ENCODE data around the gene ERBB4.

The ERBB4 gene

GRCh38 chr2:211429256-211429920 is 1109.2 kb downstream of the ERBB4 start:
- Histone ChIP-seq H3K9me3 (ENCODE audit: control insufficient read depth, low read length) (no peaks in the 10 kb centered on the region), H3K4me3 (ENCODE audit: insufficient read depth, low read depth, low read length) (no peak overlapping the region), H3K4me1 (ENCODE audit: control insufficient read depth, insufficient read depth, low read length) (no peaks in the 10 kb centered on the region), H3K27ac (ENCODE audit: insufficient read depth, low read depth, low read length, poor library complexity, severe bottlenecking) (no peak overlapping the region), H3K27me3 (ENCODE audit: control insufficient read depth, insufficient read depth, low read length, poor library complexity, severe bottlenecking) (no peaks in the 10 kb centered on the region), H3K36me3 (ENCODE audit: control insufficient read depth, insufficient read depth, low read length) (no peaks in the 10 kb centered on the region)
- WGBS, 2 experiments, result 92 to 95% methylated on average over 3 of the region's 3 CpGs

GRCh38 chr2:211426240-211426639 is 1112.4 kb downstream of the ERBB4 start:
- Histone ChIP-seq H3K27me3 (ENCODE audit: control insufficient read depth, insufficient read depth, low read length, poor library complexity, severe bottlenecking) (no peaks in the 10 kb centered on the region), H3K27ac (ENCODE audit: insufficient read depth, low read depth, low read length, poor library complexity, severe bottlenecking) (no peak overlapping the region), H3K4me3 (ENCODE audit: insufficient read depth, low read depth, low read length) (no peak overlapping the region), H3K36me3 (ENCODE audit: control insufficient read depth, insufficient read depth, low read length) (no peaks in the 10 kb centered on the region), H3K4me1 (ENCODE audit: control insufficient read depth, insufficient read depth, low read length) (no peaks in the 10 kb centered on the region), H3K9me3 (ENCODE audit: control insufficient read depth, low read length) (no peaks in the 10 kb centered on the region)
- 100% methylated on average over 2 of the region's 2 CpGs; no CpG with 5 or more reads in 1 of the 2 experiments for WGBS, 2 experiments

GRCh38 chr2:211423018-211423417 is 1115.6 kb downstream of the ERBB4 start:
- H3K4me1 ChIP-seq (ENCODE audit: control insufficient read depth, insufficient read depth, low read length), result no peaks in the 10 kb centered on the region
- WGBS, 2 experiments, result 94 to 100% methylated on average over 2 of the region's 2 CpGs
- H3K27me3 ChIP-seq (ENCODE audit: control insufficient read depth, insufficient read depth, low read length, poor library complexity, severe bottlenecking), result no peaks in the 10 kb centered on the region
- H3K4me3 ChIP-seq (ENCODE audit: insufficient read depth, low read depth, low read length), result no peak overlapping the region
- no peaks in the 10 kb centered on the region for H3K9me3 ChIP-seq (ENCODE audit: control insufficient read depth, low read length)
- no peak overlapping the region for H3K27ac ChIP-seq (ENCODE audit: insufficient read depth, low read depth, low read length, poor library complexity, severe bottlenecking)
- no peaks in the 10 kb centered on the region for H3K36me3 ChIP-seq (ENCODE audit: control insufficient read depth, insufficient read depth, low read length)

- H3K9me3 ChIP-seq (ENCODE audit: control insufficient read depth, low read length), result no peaks in the 10 kb centered on the region
- no peak overlapping the region for H3K27ac ChIP-seq (ENCODE audit: insufficient read depth, low read depth, low read length, poor library complexity, severe bottlenecking)
- H3K27me3 ChIP-seq (ENCODE audit: control insufficient read depth, insufficient read depth, low read length, poor library complexity, severe bottlenecking), result no peaks in the 10 kb centered on the region
- H3K36me3 ChIP-seq (ENCODE audit: control insufficient read depth, insufficient read depth, low read length), result no peaks in the 10 kb centered on the region
- no peak overlapping the region for H3K4me3 ChIP-seq (ENCODE audit: insufficient read depth, low read depth, low read length)
- H3K4me1 ChIP-seq (ENCODE audit: control insufficient read depth, insufficient read depth, low read length), result no peaks in the 10 kb centered on the region
These were observed 1121.1 kb downstream of the ERBB4 start for GRCh38 chr2:211417544-211417943.

- WGBS, 2 experiments, result 96% methylated on average over 2 of the region's 2 CpGs; no CpG with 5 or more reads in 1 of the 2 experiments
- no peaks in the 10 kb centered on the region for H3K9me3 ChIP-seq (ENCODE audit: control insufficient read depth, low read length)
- H3K27me3 ChIP-seq (ENCODE audit: control insufficient read depth, insufficient read depth, low read length, poor library complexity, severe bottlenecking), result no peaks in the 10 kb centered on the region
- no peaks in the 10 kb centered on the region for H3K4me1 ChIP-seq (ENCODE audit: control insufficient read depth, insufficient read depth, low read length)
- H3K27ac ChIP-seq (ENCODE audit: insufficient read depth, low read depth, low read length, poor library complexity, severe bottlenecking), result no peak overlapping the region
- H3K4me3 ChIP-seq (ENCODE audit: insufficient read depth, low read depth, low read length), result no peak overlapping the region
- no peaks in the 10 kb centered on the region for H3K36me3 ChIP-seq (ENCODE audit: control insufficient read depth, insufficient read depth, low read length)
These were observed 1122.2 kb downstream of the ERBB4 start for GRCh38 chr2:211416373-211416772.

- Histone ChIP-seq H3K4me1 (ENCODE audit: control insufficient read depth, insufficient read depth, low read length) (peaks cover under 1% of the 10 kb centered on the region), H3K4me3 (ENCODE audit: insufficient read depth, low read depth, low read length) (no peak overlapping the region), H3K27ac (ENCODE audit: insufficient read depth, low read depth, low read length, poor library complexity, severe bottlenecking) (no peak overlapping the region), H3K27me3 (ENCODE audit: control insufficient read depth, insufficient read depth, low read length, poor library complexity, severe bottlenecking) (no peaks in the 10 kb centered on the region), H3K36me3 (ENCODE audit: control insufficient read depth, insufficient read depth, low read length) (no peaks in the 10 kb centered on the region), H3K9me3 (ENCODE audit: control insufficient read depth, low read length) (no peaks in the 10 kb centered on the region)
- WGBS, 2 experiments, result 82 to 83% methylated on average over 7 of the region's 7 CpGs
These were observed 1124.9 kb downstream of the ERBB4 start for GRCh38 chr2:211413746-211414145.

- WGBS, 2 experiments, result 87 to 93% methylated on average over 4 of the region's 4 CpGs
- no peaks in the 10 kb centered on the region for H3K27me3 ChIP-seq (ENCODE audit: control insufficient read depth, insufficient read depth, low read length, poor library complexity, severe bottlenecking)
- peaks cover 15% of the 10 kb centered on the region for H3K4me1 ChIP-seq (ENCODE audit: control insufficient read depth, insufficient read depth, low read length)
- H3K4me3 ChIP-seq (ENCODE audit: insufficient read depth, low read depth, low read length), result no peak overlapping the region
- H3K27ac ChIP-seq (ENCODE audit: insufficient read depth, low read depth, low read length, poor library complexity, severe bottlenecking), result no peak overlapping the region
- H3K9me3 ChIP-seq (ENCODE audit: control insufficient read depth, low read length), result no peaks in the 10 kb centered on the region
- H3K36me3 ChIP-seq (ENCODE audit: control insufficient read depth, insufficient read depth, low read length), result no peaks in the 10 kb centered on the region
These were observed 1130.1 kb downstream of the ERBB4 start for GRCh38 chr2:211408483-211408891.

GRCh38 chr2:211407076-211407475 is 1131.5 kb downstream of the ERBB4 start:
- H3K36me3 ChIP-seq (ENCODE audit: control insufficient read depth, insufficient read depth, low read length), result no peaks in the 10 kb centered on the region
- peaks cover 22% of the 10 kb centered on the region for H3K4me1 ChIP-seq (ENCODE audit: control insufficient read depth, insufficient read depth, low read length)
- no peaks in the 10 kb centered on the region for H3K27me3 ChIP-seq (ENCODE audit: control insufficient read depth, insufficient read depth, low read length, poor library complexity, severe bottlenecking)
- H3K27ac ChIP-seq (ENCODE audit: insufficient read depth, low read depth, low read length, poor library complexity, severe bottlenecking), result no peak overlapping the region
- H3K4me3 ChIP-seq (ENCODE audit: insufficient read depth, low read depth, low read length), result no peak overlapping the region
- 90% methylated on average over 2 of the region's 3 CpGs; no CpG with 5 or more reads in 1 of the 2 experiments for WGBS, 2 experiments
- no peaks in the 10 kb centered on the region for H3K9me3 ChIP-seq (ENCODE audit: control insufficient read depth, low read length)

GRCh38 chr2:211405036-211405435 is 1133.6 kb downstream of the ERBB4 start:
- Histone ChIP-seq H3K4me3 (ENCODE audit: insufficient read depth, low read depth, low read length) (no peak overlapping the region), H3K4me1 (ENCODE audit: control insufficient read depth, insufficient read depth, low read length) (peaks cover 22% of the 10 kb centered on the region), H3K27me3 (ENCODE audit: control insufficient read depth, insufficient read depth, low read length, poor library complexity, severe bottlenecking) (no peaks in the 10 kb centered on the region), H3K36me3 (ENCODE audit: control insufficient read depth, insufficient read depth, low read length) (no peaks in the 10 kb centered on the region), H3K9me3 (ENCODE audit: control insufficient read depth, low read length) (no peaks in the 10 kb centered on the region), H3K27ac (ENCODE audit: insufficient read depth, low read depth, low read length, poor library complexity, severe bottlenecking) (no peak overlapping the region)
- WGBS, 2 experiments, result 91 to 100% methylated on average over 4 of the region's 4 CpGs

GRCh38 chr2:211404098-211404497 is 1134.5 kb downstream of the ERBB4 start:
- Histone ChIP-seq H3K9me3 (ENCODE audit: control insufficient read depth, low read length) (no peaks in the 10 kb centered on the region), H3K36me3 (ENCODE audit: control insufficient read depth, insufficient read depth, low read length) (no peaks in the 10 kb centered on the region), H3K27ac (ENCODE audit: insufficient read depth, low read depth, low read length, poor library complexity, severe bottlenecking) (peak overlapping the region; percentile 64), H3K27me3 (ENCODE audit: control insufficient read depth, insufficient read depth, low read length, poor library complexity, severe bottlenecking) (no peaks in the 10 kb centered on the region), H3K4me1 (ENCODE audit: control insufficient read depth, insufficient read depth, low read length) (peaks cover 22% of the 10 kb centered on the region), H3K4me3 (ENCODE audit: insufficient read depth, low read depth, low read length) (no peak overlapping the region)
- 44 to 45% methylated on average over 4 of the region's 4 CpGs for WGBS, 2 experiments
